Measurements from ENCODE around the gene GALC.

GALC gene

GRCh38 chr14:88005978-88006851, 13.2 kb upstream of the GALC start:
- DNase-seq = peak; percentile 39

- DNase-seq = peak; percentile 28
These were observed 12.1 kb upstream of the GALC start, which contains the start of gene GPR65 for GRCh38 chr14:88005050-88005481. GPR65 (plus strand) TSS chr14:88005135; CDS start chr14:88010848, 5,713 bp downstream.

- DNase-seq = no peak
These were observed 11.6 kb upstream of the GALC start for GRCh38 chr14:88004506-88005036.

GRCh38 chr14:88003425-88003824, 10.4 kb upstream of the GALC start:
- no peak for DNase-seq

- no peak for DNase-seq
These were observed 9.6 kb upstream of the GALC start for GRCh38 chr14:88002421-88003075.

GRCh38 chr14:87999277-87999676, 6.3 kb upstream of the GALC start:
- no peak for DNase-seq

GRCh38 chr14:87998482-87998881, 5.5 kb upstream of the GALC start:
- DNase-seq = no peak

GRCh38 chr14:87996291-87996592, 3.3 kb upstream of the GALC start:
- DNase-seq = peak; percentile 15

- no peak for DNase-seq
These were observed 2.7 kb upstream of the GALC start for GRCh38 chr14:87995500-87996290.

GRCh38 chr14:87994974-87995373, 2.0 kb upstream of the GALC start:
- no peak for DNase-seq

GRCh38 chr14:87992346-87992717, 650 bp downstream of the GALC start:
- peak; percentile 24 for DNase-seq

GRCh38 chr14:87990682-87991081, 2.3 kb downstream of the GALC start:
- no peak for DNase-seq

GRCh38 chr14:87989956-87990299, 3.1 kb downstream of the GALC start:
- DNase-seq = no peak

GRCh38 chr14:87989221-87989955, 3.6 kb downstream of the GALC start:
- no peak for DNase-seq

- no peak for DNase-seq
These were observed 13.3 kb downstream of the GALC start for GRCh38 chr14:87979689-87980088.

- DNase-seq = peak; percentile 38
These were observed 17.3 kb downstream of the GALC start for GRCh38 chr14:87975636-87976035.

GRCh38 chr14:87971010-87971409, 22.0 kb downstream of the GALC start:
- no peak for DNase-seq

- no peak for DNase-seq
These were observed 25.5 kb downstream of the GALC start for GRCh38 chr14:87967496-87967895.

- DNase-seq = peak; percentile 8
These were observed 26.2 kb downstream of the GALC start for GRCh38 chr14:87966816-87967215.

- DNase-seq = no peak
These were observed 31.7 kb downstream of the GALC start for GRCh38 chr14:87961246-87961645.

GRCh38 chr14:87960013-87960787, 32.8 kb downstream of the GALC start:
- DNase-seq = no peak

GRCh38 chr14:87955501-87955900, 37.5 kb downstream of the GALC start:
- no peak for DNase-seq

All from fibroblast of skin of back (primary cell).